ENCODE measurements around the gene VAV3. TPM values are rescaled to one million over a fixed set of nuclear protein-coding genes. Genes with fewer than 3 reads are reported as not detected.

Gene VAV3
- total RNA-seq, 2 donors from 2014 or later, result 6.9 to 7.7 TPM

GRCh38 chr1:107981277-107981676 is 16.3 kb upstream of the VAV3 start:
- TF ChIP-seq CTCF (IDR thresholded peaks at IDR 0.05), result no peak
- H3K9me3 ChIP-seq, result no peaks in the 10 kb centered on the region
- no peaks in the 10 kb centered on the region for H3K4me1 ChIP-seq (ENCODE audit: control insufficient read depth in 1 of 2, low read depth in 2 of 2)
- no peaks in the 10 kb centered on the region for H3K27me3 ChIP-seq (replicated peaks; ENCODE audit: insufficient read depth)
- no peak for ATAC-seq (ENCODE audit: insufficient number of reproducible peaks, low FRiP score, low read depth)
- no peaks in the 10 kb centered on the region for H3K36me3 ChIP-seq
- no peak for DNase-seq (ENCODE audit: low spot score)
- H3K4me3 ChIP-seq, result no peak overlapping the region
- no peak overlapping the region for H3K27ac ChIP-seq

GRCh38 chr1:107979926-107980325 is 14.9 kb upstream of the VAV3 start:
- no peaks in the 10 kb centered on the region for H3K36me3 ChIP-seq
- no peak for TF ChIP-seq CTCF (IDR thresholded peaks at IDR 0.05)
- no peak overlapping the region for H3K4me3 ChIP-seq
- no peak overlapping the region for H3K27ac ChIP-seq
- no peaks in the 10 kb centered on the region for H3K27me3 ChIP-seq (replicated peaks; ENCODE audit: insufficient read depth)
- no peaks in the 10 kb centered on the region for H3K4me1 ChIP-seq (ENCODE audit: control insufficient read depth in 1 of 2, low read depth in 2 of 2)
- DNase-seq (ENCODE audit: low spot score), result no peak
- no peak for ATAC-seq (ENCODE audit: insufficient number of reproducible peaks, low FRiP score, low read depth)
- no peaks in the 10 kb centered on the region for H3K9me3 ChIP-seq

GRCh38 chr1:107979088-107979487 is 14.1 kb upstream of the VAV3 start:
- no peak for TF ChIP-seq CTCF (IDR thresholded peaks at IDR 0.05)
- Histone ChIP-seq H3K9me3 (no peaks in the 10 kb centered on the region), H3K4me3 (no peak overlapping the region), H3K4me1 (ENCODE audit: control insufficient read depth in 1 of 2, low read depth in 2 of 2) (no peaks in the 10 kb centered on the region), H3K36me3 (no peaks in the 10 kb centered on the region), H3K27me3 (replicated peaks; ENCODE audit: insufficient read depth) (no peaks in the 10 kb centered on the region), H3K27ac (no peak overlapping the region)
- no peak for ATAC-seq (ENCODE audit: insufficient number of reproducible peaks, low FRiP score, low read depth)
- no peak for DNase-seq (ENCODE audit: low spot score)

GRCh38 chr1:107976836-107977235 is 11.9 kb upstream of the VAV3 start:
- ATAC-seq (ENCODE audit: insufficient number of reproducible peaks, low FRiP score, low read depth) (no peak), DNase-seq (ENCODE audit: low spot score) (no peak)
- Histone ChIP-seq H3K27me3 (replicated peaks; ENCODE audit: insufficient read depth) (no peaks in the 10 kb centered on the region), H3K36me3 (no peaks in the 10 kb centered on the region), H3K4me1 (ENCODE audit: control insufficient read depth in 1 of 2, low read depth in 2 of 2) (no peaks in the 10 kb centered on the region), H3K9me3 (no peaks in the 10 kb centered on the region), H3K27ac (no peak overlapping the region), H3K4me3 (no peak overlapping the region)
- TF ChIP-seq CTCF (IDR thresholded peaks at IDR 0.05), result no peak

- H3K4me1 ChIP-seq (ENCODE audit: control insufficient read depth in 1 of 2, low read depth in 2 of 2), result no peaks in the 10 kb centered on the region
- no peak overlapping the region for H3K4me3 ChIP-seq
- no peaks in the 10 kb centered on the region for H3K36me3 ChIP-seq
- H3K27me3 ChIP-seq (replicated peaks; ENCODE audit: insufficient read depth), result no peaks in the 10 kb centered on the region
- no peak for ATAC-seq (ENCODE audit: insufficient number of reproducible peaks, low FRiP score, low read depth)
- TF ChIP-seq CTCF (IDR thresholded peaks at IDR 0.05), result no peak
- H3K9me3 ChIP-seq, result no peaks in the 10 kb centered on the region
- H3K27ac ChIP-seq, result no peak overlapping the region
- DNase-seq (ENCODE audit: low spot score), result no peak
Observed at GRCh38 chr1:107976431-107976830, 11.5 kb upstream of the VAV3 start.
